NCI-H82 treated with DMSO at 0.1 percent for 48 hours (cell line): ENCODE measurements around the gene ANKRD13C.
A peak's percentile ranks its signal among the peaks of the same experiment; 100 is the strongest.

Experiments
- DNase-seq: peaks from one replicate; lab custom pipeline; 2025; ENCODE audit not compliant: unreplicated experiment; lab: John Stamatoyannopoulos, UW

The ANKRD13C gene

GRCh38 chr1:70221238-70222121 lies 133.0 kb downstream of the ANKRD13C start, which contains the start of gene SRSF11:
TSS of gene SRSF11 (plus strand) at chr1:70221380. CDS start at chr1:70221637, 257 bp downstream.
- DNase-seq = peak; percentile 78

- DNase-seq = no peak
Measured at GRCh38 chr1:70220517-70221237, 133.8 kb downstream of the ANKRD13C start.

DNA sequence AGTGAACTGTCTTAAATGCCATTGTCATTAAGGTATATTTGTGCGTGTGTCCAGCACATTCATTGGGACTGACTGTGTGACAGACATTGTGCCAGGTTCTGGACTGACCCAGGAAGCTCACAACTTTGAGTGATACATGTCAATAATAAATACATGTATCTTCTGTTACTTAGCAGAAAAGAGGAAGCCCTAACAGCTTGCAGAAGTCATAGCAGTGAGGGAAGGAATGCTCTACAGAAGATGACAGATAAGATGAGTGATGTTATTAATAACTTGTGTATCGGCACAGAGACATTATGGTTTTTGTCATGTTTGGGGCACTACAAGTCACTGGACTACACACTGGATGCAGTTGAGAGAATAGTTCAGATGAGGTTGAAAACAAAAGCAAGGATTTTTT lies 134.5 kb downstream of the ANKRD13C start:
- DNase-seq = no peak

- no peak for DNase-seq
Measured at GRCh38 chr1:70211541-70211940, 143.0 kb downstream of the ANKRD13C start.

- DNase-seq = no peak
Measured at GRCh38 chr1:70210820-70211219, 143.7 kb downstream of the ANKRD13C start.
